ENCODE results near the gene SUCLG2.

DNA sequence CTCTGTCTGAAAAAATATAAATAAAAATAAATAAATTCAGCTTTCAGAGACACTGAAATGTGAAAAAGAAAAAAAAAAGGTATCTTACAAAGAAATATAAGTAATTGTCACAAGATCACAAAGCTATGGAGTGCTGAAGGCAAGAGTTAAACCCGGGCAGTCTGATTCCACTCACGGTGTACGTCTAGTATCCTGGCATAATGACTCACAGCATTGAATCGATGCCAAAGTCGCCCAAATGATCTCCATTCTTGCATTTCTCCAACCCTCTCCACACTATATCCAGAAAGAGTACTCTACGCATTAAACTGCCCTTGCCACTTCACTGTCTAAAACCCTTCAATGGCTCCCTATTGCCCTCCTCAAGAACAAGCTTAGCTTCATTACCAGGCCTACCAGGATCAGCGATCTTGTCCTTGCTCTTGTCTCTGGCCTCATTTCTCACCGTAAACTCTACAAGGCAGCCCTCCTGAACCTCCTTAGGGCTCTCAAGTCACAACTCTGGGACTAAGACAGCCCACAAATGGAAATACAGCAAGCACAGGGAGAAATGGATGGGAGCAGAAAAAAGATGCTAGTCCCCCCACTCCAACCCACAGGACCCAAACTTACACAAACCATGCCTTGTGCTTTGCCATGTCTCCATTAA lies 7.7 kb downstream of the SUCLG2 start:
- TF ChIP-seq EZH2 (IDR thresholded peaks at IDR 0.05; ENCODE audit: insufficient read depth, low read length) (no peak), CTCF (IDR thresholded peaks at IDR 0.05; ENCODE audit: insufficient read depth, low read depth, low read length) (no peak)
